ENCODE measurements around the gene METTL21A. TPM values are rescaled to one million over a fixed set of nuclear protein-coding genes. Genes with fewer than 3 reads are reported as not detected.

The METTL21A gene
- total and polyA plus RNA-seq, 4 donors = 6.6 to 15.4 (median 8.9) TPM

Other genes with a start within 250 kb of the METTL21A start
- 10 to 100 TPM; 62.0 to 88.7 TPM for gene CREB1, start 95.4 kb downstream of the METTL21A start, total RNA-seq
- 1 to 10 TPM; 8.4 to 9.3 TPM for gene CREB1, start 95.4 kb downstream of the METTL21A start, polyA plus RNA-seq
- gene CCNYL1, start 86.2 kb upstream of the METTL21A start, total RNA-seq = 10 to 100 TPM; 22.4 to 37.1 TPM
- 10 to 100 TPM in 1 of 2 donors, 1 to 10 TPM in 1; 10.0 to 19.4 TPM for gene CCNYL1, start 86.2 kb upstream of the METTL21A start, polyA plus RNA-seq
- 1 to 10 TPM; 3.6 to 4.6 TPM for gene FZD5, start 144.5 kb upstream of the METTL21A start, total RNA-seq
- gene FZD5, start 144.5 kb upstream of the METTL21A start, polyA plus RNA-seq = under 1 TPM; 0.77 to 0.88 TPM

Measured in aorta (tissue), 4 donors.